ENCODE data around the gene SETBP1.

The SETBP1 gene

DNA sequence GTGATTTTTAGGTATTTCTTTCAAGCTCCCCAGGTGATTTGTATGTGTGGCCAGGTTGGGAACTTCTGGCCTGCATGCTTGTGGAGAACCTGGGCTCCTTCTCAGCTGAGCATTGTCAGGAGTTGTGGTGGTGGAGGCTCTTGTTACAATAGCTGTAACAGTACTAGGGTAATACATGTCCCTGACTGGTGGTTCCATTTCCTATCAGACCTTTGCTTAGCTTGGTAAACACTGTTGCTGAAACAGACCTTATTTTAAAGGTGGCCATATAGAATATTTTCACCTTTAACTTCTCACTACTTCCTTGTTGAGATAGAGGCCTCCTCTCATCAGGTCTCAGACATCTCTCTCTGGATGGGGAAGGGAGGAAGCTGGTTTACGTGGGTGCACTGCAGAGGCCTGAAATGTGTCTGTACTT is 79.2 kb downstream of the SETBP1 start:
- no peak for DNase-seq (ENCODE audit: low read depth in 2 of 2)

DNA sequence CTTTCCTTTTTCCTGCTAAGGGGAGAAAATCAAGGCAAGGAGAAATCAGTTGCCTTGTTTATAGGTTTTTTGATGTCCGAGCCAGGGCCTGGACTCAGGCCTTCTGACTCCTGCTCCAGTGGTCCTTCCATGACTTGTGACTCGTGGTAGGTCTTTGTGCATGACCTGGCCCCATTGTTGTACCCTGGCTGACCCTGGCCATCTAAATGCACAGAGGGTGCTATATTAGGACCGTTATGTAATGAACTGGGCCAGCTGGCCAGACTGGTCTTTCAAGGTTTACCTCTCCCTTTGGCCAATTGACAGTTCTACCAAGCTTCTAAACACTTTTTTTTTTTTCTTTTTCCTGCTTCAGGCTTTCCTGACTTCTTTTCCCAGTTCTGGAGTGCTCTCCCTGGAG is 81.1 kb downstream of the SETBP1 start:
- DNase-seq (ENCODE audit: low read depth in 2 of 2): no peak

DNA sequence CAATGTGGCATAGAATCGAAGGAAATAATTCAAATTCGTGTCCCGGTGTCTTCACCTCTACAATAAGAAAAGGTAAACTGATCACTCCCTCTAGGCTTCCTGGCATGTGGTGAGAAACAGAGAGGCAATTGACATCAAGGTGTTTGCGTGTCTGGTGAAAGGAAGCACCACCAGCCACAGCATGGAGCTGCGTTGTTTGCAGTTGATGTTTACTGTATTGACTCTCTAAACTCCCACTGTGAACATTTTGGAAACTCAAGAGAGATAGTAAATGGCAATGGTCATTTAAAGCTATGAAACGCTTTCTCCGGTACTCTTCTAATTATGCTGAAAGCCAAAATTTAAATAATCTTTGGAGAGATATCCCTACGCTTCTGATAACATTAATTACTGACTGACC is 82.6 kb downstream of the SETBP1 start:
- DNase-seq (ENCODE audit: low read depth in 2 of 2): no peak

DNA sequence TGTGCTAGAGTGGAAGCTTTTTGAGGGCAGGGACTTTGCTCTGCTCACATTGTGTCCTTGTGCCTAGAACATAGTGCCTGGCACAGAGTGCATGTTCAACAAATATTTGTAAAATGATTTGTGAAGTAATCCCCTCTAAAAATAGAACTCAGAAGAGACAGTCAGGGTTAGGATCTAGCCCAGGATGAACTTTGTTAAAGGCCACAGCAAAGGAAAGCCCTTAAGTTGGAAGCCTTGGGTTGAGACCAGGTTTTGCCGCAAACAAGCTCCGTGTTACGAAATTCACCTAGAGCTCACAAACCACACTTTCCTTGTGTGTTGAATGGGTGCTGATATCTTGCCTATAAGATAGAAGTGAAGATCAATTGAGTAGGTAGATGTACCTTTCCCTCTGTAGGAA is 84.2 kb downstream of the SETBP1 start:
- DNase-seq (ENCODE audit: low read depth in 2 of 2): no peak

DNA sequence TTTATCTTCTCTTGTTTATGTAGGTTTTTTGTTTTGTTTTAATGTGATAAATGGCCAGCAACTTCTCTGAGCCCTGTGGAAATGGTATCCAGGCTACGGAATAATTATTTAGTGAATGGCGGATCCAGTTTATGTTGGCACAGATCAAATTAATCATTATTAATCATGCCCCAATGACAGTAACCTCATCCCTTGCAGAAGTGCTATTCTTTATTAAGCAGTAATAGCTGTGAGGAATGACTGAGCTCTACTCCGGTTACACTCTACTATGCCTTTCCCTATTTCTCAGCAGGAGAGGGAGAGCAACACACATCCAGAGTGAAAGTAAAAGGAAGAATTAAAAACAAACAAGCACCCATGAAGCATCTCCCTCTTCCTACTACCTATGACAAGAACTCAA is 84.8 kb downstream of the SETBP1 start:
- no peak for DNase-seq (ENCODE audit: low read depth in 2 of 2)

DNA sequence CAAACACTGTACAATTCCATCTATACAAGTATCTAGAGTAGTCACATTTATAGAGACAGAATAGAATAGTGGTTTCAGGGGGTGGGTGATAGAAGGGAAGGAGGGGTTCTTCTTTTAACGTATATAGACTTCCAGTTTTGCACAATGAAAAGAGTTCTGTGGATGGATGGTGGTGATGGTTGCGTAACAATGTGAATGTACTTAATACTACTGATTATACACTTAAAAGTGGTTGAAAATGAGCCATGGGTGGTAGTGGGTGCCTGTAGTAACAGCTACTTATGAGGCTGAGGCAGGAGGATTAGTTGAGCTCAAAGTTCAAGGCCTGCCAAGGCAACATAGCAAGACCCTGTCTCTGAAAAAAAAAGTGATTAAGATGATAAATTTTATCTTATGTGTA is 85.8 kb downstream of the SETBP1 start:
- no peak for DNase-seq (ENCODE audit: low read depth in 2 of 2)

DNA sequence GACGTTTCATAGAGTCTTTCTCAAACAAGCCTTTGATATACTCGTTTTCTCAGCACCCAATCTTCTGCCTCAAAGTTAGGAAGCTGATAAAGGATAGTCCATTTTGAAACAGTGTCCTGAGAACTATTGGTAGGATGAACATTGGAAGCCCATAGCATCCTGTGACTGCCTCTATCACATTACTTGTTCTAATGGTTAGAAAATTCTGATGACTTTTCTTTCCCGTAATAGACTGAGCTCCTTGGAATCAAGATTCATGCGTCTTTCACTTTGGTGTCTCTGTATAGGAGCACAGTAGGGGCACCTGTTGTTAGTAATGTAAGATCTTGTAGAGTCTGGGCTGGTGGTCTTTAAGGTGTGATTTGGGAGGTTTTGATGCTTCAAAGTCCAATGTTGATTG is 87.1 kb downstream of the SETBP1 start:
- no peak for DNase-seq (ENCODE audit: low read depth in 2 of 2)

DNA sequence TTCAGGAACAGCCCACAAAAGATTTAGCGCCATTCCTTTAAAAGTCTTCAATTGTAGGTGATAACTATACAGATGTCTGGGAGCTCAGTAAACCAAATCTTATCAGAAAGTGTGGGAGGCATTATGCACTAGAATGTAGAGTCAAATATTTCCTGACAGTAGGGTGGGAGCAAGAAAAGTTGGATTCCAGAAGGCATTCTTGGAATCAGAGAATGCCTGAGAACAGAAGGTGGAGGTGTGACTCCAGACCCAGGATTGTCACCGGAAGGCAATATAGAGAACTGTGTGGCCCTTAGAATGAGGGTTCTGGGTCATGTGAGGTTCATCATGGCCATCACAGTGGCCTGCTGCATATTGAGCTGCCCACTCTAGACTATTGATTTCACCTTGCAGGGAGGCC is 90.0 kb downstream of the SETBP1 start:
- no peak for DNase-seq (ENCODE audit: low read depth in 2 of 2)

DNA sequence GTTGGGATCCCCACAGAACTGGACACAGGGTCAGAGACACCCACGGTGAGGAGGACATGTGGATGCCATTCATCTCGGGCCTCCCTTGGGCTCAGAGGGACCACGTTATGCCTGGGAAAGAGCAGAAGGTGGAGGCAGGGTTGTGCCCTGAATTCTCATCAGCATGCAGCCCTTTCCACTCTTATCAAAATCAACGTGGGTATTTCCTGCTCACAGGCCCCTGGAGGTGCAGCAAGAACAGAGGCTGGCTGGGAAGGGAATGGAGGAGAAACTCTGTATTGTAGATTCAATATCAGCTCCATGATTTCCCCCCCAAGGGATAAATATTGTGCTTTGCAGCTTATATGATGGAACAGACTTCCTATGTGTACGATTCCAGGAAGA is 90.9 kb downstream of the SETBP1 start:
- no peak for DNase-seq (ENCODE audit: low read depth in 2 of 2)

DNA sequence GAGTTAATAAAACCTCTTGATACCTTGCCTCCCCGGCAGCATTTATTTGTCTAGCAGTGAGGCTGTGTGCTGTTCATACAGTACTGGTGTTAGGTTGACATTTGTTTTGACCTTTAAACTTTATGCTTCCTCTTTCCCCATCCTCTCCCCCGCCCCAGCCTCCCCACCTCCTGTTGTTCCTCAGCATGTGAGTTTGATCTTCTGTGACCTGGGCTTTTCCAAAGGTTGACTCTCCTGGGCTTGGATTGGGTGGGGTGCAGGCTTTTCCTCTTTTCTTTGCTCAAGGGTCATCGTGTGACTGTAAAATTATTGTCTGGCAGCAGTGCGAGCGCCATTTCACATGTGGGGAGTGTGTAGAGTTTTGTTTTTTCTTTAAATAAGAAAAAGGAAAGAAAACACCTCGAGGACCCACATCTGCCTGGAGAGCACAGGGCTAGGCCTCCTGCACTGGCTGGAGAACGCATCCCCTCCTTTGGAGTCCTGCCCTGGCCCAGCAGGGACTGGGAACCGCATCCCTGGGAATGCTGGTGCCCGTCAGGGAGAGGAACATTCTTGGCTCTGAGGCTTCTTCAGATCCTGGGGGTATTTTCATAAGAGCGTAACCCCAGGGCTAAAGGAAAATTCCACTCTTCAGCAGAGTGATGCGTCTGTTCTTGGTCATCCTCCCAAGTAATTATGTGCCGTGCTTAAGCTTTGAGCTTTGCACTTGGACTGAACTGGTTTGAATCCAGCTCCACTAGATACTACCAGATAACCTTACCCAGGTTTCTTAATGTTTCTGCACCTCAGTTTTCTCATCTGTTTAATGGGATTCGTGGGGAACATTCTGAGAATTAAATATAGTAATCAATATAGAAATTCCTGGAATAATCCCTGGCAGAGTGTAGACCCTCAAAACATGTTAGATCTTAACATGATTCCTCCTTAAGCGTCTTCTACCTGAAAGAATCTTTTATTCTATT is 91.5 kb downstream of the SETBP1 start:
- DNase-seq (ENCODE audit: low read depth in 2 of 2): no peak

DNA sequence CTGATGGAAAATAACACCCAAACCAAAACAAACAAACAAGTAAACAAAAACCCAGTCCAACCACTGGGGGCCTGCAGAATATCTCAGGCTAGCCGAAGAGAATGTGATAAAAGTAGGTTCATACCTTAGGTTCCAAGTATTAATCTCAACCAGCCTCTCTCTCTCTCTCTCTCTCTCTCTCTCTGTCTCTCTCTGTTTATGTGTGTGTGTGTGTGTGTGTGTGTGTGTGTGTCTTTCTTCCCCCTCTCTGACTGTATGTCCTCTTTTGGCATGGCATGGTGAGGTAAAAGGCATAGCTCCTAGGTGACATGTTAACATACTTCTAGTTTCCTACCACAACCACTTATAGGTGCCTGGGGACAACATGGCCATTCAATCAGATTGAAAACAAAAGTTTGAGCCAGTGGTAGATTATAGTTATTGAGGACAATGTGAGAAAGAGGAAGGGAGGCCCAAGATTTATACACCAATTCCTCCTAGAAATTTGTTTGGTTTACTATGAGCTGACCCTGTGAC is 93.0 kb downstream of the SETBP1 start:
- DNase-seq (ENCODE audit: low read depth in 2 of 2): no peak

DNA sequence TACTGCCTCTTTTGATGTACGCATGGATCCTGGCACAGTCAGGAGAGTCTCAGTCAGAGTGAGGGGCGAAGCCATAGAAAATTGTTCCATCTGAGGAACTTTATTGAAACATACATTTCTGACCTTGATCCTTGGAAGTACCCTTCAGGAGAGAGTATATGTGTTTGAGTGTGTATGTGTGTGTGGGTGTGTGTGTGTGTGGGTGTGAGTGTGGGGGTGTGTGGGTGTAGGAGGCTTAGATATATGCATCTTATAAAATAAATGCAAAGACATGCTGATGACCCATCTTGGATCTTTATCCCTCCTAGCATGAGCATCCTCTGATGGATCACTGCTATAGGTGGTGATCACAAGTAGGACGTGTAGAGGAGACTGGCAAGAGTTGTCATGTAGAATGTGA is 93.5 kb downstream of the SETBP1 start:
- no peak for DNase-seq (ENCODE audit: low read depth in 2 of 2)

DNA sequence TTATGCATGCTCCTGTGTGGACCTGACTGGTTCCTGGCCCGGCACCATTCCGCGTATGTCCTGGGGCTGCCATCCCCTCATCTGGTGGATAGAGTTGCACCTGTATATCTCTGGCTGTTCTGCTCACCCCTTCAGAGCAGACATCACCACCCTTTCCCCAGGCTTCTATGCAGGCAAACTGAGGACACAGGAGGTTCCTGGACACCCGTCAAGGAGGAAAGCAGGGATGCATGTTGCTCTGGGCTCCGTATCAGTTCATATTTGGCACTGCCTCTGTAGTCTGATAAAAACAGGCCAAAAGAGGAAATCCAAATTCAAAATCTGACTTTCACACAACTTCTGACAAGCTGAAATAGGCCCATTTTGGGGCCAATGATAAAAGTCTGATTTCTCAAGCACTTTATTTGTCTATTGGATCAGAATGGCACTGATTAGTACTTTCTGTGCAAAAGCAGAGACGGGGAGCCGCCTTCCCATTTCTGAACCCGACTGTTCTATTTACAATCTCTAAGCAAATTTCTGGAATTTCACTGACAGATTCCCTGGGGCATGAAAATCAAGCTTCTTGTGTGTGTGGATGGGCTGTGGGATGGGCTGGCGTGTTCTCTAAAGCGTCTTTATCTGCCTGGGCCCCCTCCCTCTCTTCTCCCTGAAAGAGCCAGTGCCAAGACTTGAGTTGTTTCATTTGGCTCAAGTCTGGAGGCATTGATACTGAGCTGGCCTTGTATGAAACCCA is 96.9 kb downstream of the SETBP1 start:
- DNase-seq (ENCODE audit: low read depth in 2 of 2): no peak

DNA sequence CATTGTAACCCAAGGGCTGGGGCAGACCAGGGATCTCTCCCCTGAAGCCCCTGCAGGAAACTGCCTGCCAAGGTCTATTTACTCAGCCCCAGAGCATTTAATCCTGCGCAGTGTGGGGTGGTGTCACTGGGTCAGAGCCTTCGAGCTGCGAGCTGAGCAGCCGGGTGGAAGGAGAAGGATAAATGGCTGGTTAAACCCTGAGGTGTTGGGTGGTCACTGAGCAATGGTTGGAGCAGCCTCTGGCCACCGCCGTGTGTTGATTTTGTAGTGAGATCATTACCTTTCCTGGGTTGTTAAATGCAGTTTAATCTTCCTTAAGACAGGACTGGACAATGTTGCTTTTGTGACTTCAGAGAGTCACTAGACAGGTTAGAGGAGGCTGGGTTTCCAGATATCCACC is 98.1 kb downstream of the SETBP1 start:
- DNase-seq (ENCODE audit: low read depth in 2 of 2): no peak

DNA sequence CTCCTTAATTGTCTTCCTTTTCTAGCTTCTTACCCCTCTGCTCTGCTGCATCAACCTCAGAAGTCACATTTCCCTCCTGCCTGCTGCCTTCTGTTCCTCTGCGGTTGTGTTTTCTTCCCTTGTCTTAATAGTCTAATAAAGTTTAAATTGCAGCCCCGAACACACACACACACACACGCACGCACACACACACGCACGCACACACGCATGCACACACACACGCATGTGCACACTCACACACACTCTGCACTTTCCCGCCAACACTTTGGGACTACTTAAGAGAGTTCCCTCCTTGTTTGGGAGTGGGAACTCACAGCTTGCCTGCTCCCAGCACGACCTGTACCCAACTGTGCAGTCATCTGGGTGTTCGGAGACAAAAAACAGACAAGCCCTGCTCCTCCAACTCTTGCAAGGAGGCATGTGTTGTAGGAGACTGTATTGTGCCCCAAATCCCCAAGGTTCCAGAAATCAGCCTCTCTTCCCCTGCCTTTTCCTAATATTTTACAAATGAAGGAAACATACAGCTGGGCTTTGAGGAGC is 99.1 kb downstream of the SETBP1 start:
- no peak for DNase-seq (ENCODE audit: low read depth in 2 of 2)

DNA sequence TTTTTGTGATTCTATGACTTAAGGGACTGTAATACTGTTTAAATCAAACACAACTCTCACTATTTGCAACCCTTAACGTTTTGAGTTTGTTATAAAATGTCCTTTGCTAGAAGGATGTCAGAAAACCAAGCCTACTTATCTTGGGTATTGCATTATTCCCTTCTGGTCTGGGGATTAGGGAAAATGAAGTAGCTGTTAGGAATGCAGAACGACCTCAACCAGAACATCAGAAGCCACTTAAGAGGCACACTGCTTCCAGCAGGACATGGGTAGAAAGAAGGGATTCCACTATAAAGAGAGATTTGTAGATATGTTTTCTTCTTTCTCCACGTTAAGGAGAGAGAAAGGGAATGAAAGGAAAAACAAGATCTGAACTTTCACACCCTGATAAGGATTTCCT is 101.2 kb downstream of the SETBP1 start:
- no peak for DNase-seq (ENCODE audit: low read depth in 2 of 2)

DNA sequence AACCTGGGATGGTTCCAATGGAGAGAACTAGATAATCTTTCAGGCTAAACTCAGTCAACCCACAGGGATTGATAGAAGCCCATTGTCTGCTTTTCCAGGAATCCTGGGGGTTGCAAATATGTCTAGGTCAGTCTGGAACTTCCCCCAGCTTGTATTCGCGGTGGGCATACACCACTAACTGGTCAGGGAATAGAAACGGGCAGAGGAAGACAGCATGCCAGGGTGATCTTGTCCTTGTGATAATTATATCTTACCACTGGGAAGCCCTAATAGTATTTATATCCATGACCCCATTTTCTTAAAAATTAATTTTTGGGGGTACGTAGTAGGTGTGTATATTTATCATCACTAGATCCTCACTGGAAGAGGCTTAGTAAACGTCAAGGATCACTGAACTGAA is 101.9 kb downstream of the SETBP1 start:
- DNase-seq (ENCODE audit: low read depth in 2 of 2): no peak

DNA sequence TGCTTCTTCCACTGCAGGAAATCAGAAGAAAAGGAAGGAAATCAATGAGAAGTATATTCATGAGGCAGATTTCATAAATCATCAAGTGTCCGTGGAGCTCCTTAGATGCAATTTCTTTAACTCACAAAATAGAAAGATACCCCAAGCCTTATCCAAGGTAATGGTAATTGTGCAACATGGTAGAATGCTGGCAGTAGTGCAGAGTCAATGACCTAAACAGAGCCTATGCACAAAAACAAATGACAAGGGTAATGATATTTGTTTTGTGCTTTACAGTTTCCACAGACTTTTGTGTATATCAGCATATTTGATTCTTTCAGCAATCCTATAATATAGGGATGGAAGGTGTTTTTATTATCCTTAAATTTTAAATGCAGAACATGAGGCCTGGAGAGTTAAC is 102.7 kb downstream of the SETBP1 start:
- no peak for DNase-seq (ENCODE audit: low read depth in 2 of 2)

DNA sequence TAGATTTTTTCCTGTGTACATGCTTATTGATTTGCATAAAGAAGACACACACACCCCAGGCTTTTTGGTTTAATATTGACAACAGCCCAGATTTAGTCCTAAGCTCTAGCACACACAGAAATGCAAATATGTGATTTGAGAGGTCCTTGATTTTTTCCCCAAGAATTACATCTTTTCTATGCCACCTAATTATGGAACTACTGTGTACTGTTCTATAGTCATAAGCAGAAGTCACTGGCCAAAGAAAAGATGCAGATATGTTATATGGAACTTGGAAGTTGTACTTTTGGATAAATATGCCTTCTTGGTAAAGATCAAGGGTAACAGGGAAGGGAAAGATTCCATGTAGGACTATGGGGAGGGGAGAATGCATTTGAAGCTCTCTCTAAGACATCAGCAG is 105.6 kb downstream of the SETBP1 start:
- no peak for DNase-seq (ENCODE audit: low read depth in 2 of 2)

DNA sequence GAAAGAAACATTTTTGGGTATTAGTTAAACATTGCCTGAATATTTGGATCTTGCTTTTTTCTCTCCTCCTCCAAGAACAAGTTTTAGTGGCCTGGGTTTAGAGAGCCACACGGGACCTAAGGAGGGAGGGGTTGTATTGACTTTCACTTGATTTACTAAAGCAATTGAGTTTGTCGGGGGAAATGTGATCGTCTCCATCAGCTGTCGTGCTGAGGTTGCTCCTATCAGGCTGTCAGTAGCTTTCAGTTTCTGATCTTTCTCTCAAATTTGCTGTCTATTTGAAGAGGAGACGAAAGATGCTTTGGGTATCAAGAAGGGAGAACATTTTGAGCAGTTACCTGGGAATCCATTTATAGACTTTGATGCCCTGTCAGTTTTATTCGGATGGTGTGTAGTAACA is 106.0 kb downstream of the SETBP1 start:
- DNase-seq (ENCODE audit: low read depth in 2 of 2): no peak

DNA sequence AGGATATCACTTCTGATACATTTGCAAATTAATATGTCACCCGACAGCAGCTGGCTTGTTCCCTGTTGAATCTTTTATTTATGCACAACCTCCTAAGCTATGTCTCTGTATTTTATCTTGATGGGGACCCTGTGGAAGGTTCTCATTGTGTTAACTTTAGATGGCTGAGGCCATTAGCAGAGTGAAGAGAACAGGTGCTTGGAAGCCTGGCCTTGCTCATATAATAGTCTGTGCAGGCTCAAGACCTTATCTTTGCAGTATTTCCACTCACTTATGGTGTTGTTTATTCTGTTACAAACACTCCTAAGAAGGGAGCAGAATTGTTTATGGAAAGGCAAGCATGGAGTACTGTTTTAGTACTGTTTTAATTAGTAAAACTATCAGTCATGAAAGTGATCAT is 107.6 kb downstream of the SETBP1 start:
- DNase-seq (ENCODE audit: low read depth in 2 of 2): no peak

DNA sequence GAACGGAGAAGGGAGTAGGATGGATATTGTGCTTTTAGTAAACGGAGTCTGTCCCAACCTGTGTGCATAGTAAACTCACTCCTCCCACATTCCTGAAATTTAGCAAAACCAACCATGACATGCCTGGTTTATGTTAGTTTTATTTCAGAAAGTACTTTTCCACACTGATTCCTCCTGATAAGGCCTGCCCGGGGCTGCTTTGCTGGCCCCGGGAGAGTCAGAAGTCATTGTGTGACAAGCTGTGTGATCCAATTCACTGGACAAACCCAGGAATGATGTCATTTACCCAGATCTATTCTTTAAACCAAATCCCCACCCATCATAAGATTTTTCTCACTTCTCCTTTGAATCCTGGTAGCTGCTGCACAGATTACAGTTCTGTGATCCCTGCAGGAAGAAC is 109.0 kb downstream of the SETBP1 start:
- DNase-seq (ENCODE audit: low read depth in 2 of 2): no peak

DNA sequence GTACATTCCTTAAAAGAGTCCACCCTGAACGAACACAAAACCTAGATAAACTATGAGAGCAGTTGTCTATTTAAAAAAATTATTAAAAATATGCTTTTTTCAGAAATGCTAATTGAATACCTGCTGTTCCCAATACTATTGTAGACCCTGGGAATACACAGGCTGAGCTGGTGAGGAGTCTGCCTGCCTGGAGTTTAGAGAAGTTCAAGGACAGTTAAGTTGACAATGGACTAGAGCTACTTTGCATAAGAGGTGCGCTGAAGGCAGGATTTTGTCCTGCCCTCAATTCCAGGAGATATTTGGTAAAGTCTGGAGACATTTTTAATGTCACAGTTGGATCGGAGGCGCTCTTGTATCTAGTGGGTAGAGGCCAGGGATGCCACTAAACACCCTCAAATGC is 110.2 kb downstream of the SETBP1 start:
- no peak for DNase-seq (ENCODE audit: low read depth in 2 of 2)
